Measurements from ENCODE around the gene PRLR.

Gene PRLR

GRCh38 chr5:35223787-35224395, 6.4 kb downstream of the PRLR start:
- TF ChIP-seq EZH2phosphoT487 (IDR thresholded peaks at IDR 0.05; ENCODE audit: borderline replicate concordance, low read length) (no peak), CTCF (IDR thresholded peaks at IDR 0.05; ENCODE audit: low read depth, low read length, poor library complexity, severe bottlenecking) (no peak)
- H3K9me2 ChIP-seq (replicated peaks; ENCODE audit: control insufficient read depth, low read length), result no peaks in the 10 kb centered on the region

GRCh38 chr5:35220967-35221366, 9.3 kb downstream of the PRLR start:
- Histone ChIP-seq H3K27me3 (ENCODE audit: control insufficient read depth, low read length) (no peaks in the 10 kb centered on the region), H3K27ac (ENCODE audit: low read depth, low read length) (no peak overlapping the region), H3K4me2 (ENCODE audit: low read length) (no peak overlapping the region), H3K9me2 (replicated peaks; ENCODE audit: control insufficient read depth, low read length) (no peaks in the 10 kb centered on the region), H3K36me3 (ENCODE audit: control insufficient read depth, low read length) (no peaks in the 10 kb centered on the region), H3K9me3 (ENCODE audit: control insufficient read depth, insufficient read depth, low read length) (no peaks in the 10 kb centered on the region), H4K20me1 (ENCODE audit: control insufficient read depth, insufficient read depth, low read depth, low read length) (no peaks in the 10 kb centered on the region), H3K4me3 (ENCODE audit: low read length) (no peak overlapping the region), H3K79me2 (ENCODE audit: control insufficient read depth, low read length) (no peaks in the 10 kb centered on the region), H3F3A (ENCODE audit: control insufficient read depth, insufficient read depth) (no peaks in the 10 kb centered on the region), H3K4me1 (ENCODE audit: control insufficient read depth, low read length) (no peaks in the 10 kb centered on the region)
- no peak for TF ChIP-seq CTCF (IDR thresholded peaks at IDR 0.05; ENCODE audit: low read depth, low read length, poor library complexity, severe bottlenecking)
- TF ChIP-seq EZH2phosphoT487 (IDR thresholded peaks at IDR 0.05; ENCODE audit: borderline replicate concordance, low read length), result no peak

More at GRCh38 chr5:35223787-35224395, 6.4 kb downstream of the PRLR start:
- no peaks in the 10 kb centered on the region for H3K79me2 ChIP-seq (ENCODE audit: control insufficient read depth, low read length)
- no peaks in the 10 kb centered on the region for H3K36me3 ChIP-seq (ENCODE audit: control insufficient read depth, low read length)
- no peak overlapping the region for H3K4me3 ChIP-seq (ENCODE audit: low read length)
- no peak overlapping the region for H3K4me2 ChIP-seq (ENCODE audit: low read length)
- H3K27me3 ChIP-seq (ENCODE audit: control insufficient read depth, low read length), result no peaks in the 10 kb centered on the region
- H3K4me1 ChIP-seq (ENCODE audit: control insufficient read depth, low read length), result no peaks in the 10 kb centered on the region
- H3F3A ChIP-seq (ENCODE audit: control insufficient read depth, insufficient read depth), result no peaks in the 10 kb centered on the region
- H4K20me1 ChIP-seq (ENCODE audit: control insufficient read depth, insufficient read depth, low read depth, low read length), result no peaks in the 10 kb centered on the region
- no peaks in the 10 kb centered on the region for H3K9me3 ChIP-seq (ENCODE audit: control insufficient read depth, insufficient read depth, low read length)
- H3K27ac ChIP-seq (ENCODE audit: low read depth, low read length), result no peak overlapping the region

GRCh38 chr5:35218981-35219380, 11.3 kb downstream of the PRLR start:
- H3K9me3 ChIP-seq (ENCODE audit: control insufficient read depth, insufficient read depth, low read length), result no peaks in the 10 kb centered on the region
- no peaks in the 10 kb centered on the region for H4K20me1 ChIP-seq (ENCODE audit: control insufficient read depth, insufficient read depth, low read depth, low read length)
- no peak overlapping the region for H3K4me2 ChIP-seq (ENCODE audit: low read length)
- no peak overlapping the region for H3K4me3 ChIP-seq (ENCODE audit: low read length)
- TF ChIP-seq EZH2phosphoT487 (IDR thresholded peaks at IDR 0.05; ENCODE audit: borderline replicate concordance, low read length), result no peak
- TF ChIP-seq CTCF (IDR thresholded peaks at IDR 0.05; ENCODE audit: low read depth, low read length, poor library complexity, severe bottlenecking), result no peak
- no peaks in the 10 kb centered on the region for H3F3A ChIP-seq (ENCODE audit: control insufficient read depth, insufficient read depth)
- H3K79me2 ChIP-seq (ENCODE audit: control insufficient read depth, low read length), result no peaks in the 10 kb centered on the region
- H3K27ac ChIP-seq (ENCODE audit: low read depth, low read length), result no peak overlapping the region
- no peaks in the 10 kb centered on the region for H3K9me2 ChIP-seq (replicated peaks; ENCODE audit: control insufficient read depth, low read length)
- H3K27me3 ChIP-seq (ENCODE audit: control insufficient read depth, low read length), result no peaks in the 10 kb centered on the region
- H3K36me3 ChIP-seq (ENCODE audit: control insufficient read depth, low read length), result no peaks in the 10 kb centered on the region
- H3K4me1 ChIP-seq (ENCODE audit: control insufficient read depth, low read length), result no peaks in the 10 kb centered on the region

Data from DOHH2 (cell line).